PFSK-1 (cell line): Measurements from ENCODE around the gene CD82.

Experiments used
- POLR2AphosphoS5 ChIP-seq: IDR thresholded peaks from 2 replicates; pipeline ENCODE4 v1.6.1; 2012; ENCODE audit warnings: low read depth, mild to moderate bottlenecking, control low read depth, low read length, moderate library complexity
- SIN3A ChIP-seq: IDR thresholded peaks from 2 replicates; pipeline ENCODE4 v1.6.1; 2012; ENCODE audit warnings: mild to moderate bottlenecking, low read length, moderate library complexity, borderline replicate concordance; ENCODE audit not compliant: insufficient read depth
- TAF1 ChIP-seq: IDR thresholded peaks from 2 replicates; pipeline ENCODE4 v1.6.1; 2012; ENCODE audit warnings: low read length, control low read depth, borderline replicate concordance; ENCODE audit not compliant: insufficient read depth
- TF ChIP-seq, protein P1 (sequence below), 2 experiments: IDR thresholded peaks; 2 replicates each; pipeline versions ENCODE4 v1.6.1 to v1.8.0; 2011 to 2012; ENCODE audit warnings: low read depth in 2 of 2, low read length in 2 of 2, control low read depth in 1 of 2, inconsistent platforms in 1 of 2, mild to moderate bottlenecking in 1 of 2, moderate library complexity in 1 of 2; ENCODE audit not compliant: insufficient read depth in 1 of 2

DNA sequence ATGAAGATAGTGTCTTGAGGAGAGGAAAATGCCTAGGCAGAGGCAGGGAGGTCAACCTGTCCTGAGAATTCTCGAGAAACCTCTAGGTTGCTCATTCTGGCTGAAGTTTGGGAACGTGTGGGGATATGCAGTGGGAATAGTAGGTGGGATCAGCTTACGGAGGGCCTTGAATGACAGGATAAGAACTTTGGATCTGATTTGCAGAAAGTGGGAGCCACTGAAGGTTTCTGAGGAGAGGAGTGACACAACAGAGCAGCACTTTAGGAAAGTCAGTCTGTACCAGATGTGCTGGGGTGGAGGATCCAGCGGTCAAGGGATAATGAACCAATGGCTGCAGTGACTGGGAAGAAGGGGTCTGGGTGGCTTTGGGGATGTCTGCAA is 2.4 kb downstream of the CD82 start:
- TF ChIP-seq POLR2AphosphoS5, result no peak
- TF ChIP-seq SIN3A, result no peak
- no peak for TF ChIP-seq TAF1
- TF ChIP-seq, protein P1, sequence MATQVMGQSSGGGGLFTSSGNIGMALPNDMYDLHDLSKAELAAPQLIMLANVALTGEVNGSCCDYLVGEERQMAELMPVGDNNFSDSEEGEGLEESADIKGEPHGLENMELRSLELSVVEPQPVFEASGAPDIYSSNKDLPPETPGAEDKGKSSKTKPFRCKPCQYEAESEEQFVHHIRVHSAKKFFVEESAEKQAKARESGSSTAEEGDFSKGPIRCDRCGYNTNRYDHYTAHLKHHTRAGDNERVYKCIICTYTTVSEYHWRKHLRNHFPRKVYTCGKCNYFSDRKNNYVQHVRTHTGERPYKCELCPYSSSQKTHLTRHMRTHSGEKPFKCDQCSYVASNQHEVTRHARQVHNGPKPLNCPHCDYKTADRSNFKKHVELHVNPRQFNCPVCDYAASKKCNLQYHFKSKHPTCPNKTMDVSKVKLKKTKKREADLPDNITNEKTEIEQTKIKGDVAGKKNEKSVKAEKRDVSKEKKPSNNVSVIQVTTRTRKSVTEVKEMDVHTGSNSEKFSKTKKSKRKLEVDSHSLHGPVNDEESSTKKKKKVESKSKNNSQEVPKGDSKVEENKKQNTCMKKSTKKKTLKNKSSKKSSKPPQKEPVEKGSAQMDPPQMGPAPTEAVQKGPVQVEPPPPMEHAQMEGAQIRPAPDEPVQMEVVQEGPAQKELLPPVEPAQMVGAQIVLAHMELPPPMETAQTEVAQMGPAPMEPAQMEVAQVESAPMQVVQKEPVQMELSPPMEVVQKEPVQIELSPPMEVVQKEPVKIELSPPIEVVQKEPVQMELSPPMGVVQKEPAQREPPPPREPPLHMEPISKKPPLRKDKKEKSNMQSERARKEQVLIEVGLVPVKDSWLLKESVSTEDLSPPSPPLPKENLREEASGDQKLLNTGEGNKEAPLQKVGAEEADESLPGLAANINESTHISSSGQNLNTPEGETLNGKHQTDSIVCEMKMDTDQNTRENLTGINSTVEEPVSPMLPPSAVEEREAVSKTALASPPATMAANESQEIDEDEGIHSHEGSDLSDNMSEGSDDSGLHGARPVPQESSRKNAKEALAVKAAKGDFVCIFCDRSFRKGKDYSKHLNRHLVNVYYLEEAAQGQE (IDR thresholded peaks at IDR 0.05; ENCODE audit: insufficient read depth in 1 of 2, low read depth in 2 of 2, low read length in 2 of 2), result no peak
